Measurements from ENCODE around the gene ZMYM4. TPM values are rescaled to one million over a fixed set of nuclear protein-coding genes. Genes with fewer than 3 reads are reported as not detected.

ZMYM4 gene
- polyA plus RNA-seq, 1 donor (not counting 4 experiments of a cell fraction or from before 2014, with no cell fraction given): 24.8 TPM

- peaks cover 7 to 9% of the 10 kb centered on the region in 2 experiments for H3K36me3 ChIP-seq (ENCODE audit: control insufficient read depth in 2 of 2, extremely low read depth in 1 of 2, insufficient read depth in 2 of 2, low read length in 2 of 2)
- no peak overlapping the region for H3K4me2 ChIP-seq (ENCODE audit: control insufficient read depth, extremely low read depth, insufficient read depth, low read depth, low read length)
- no peaks in the 10 kb centered on the region for H3K9me3 ChIP-seq (ENCODE audit: control insufficient read depth, low read depth, low read length)
- DNase-seq (ENCODE audit: low read depth, low spot score) (no peak), FAIRE-seq (no peak)
- TF ChIP-seq CTCF (optimal IDR thresholded peaks at IDR 0.05 in 1 of 3, IDR thresholded peaks at IDR 0.05 in 1 of 3, conservative IDR thresholded peaks at IDR 0.05 in 1 of 3; ENCODE audit: extremely low read depth in 1 of 3, insufficient read depth in 2 of 3, low read length in 3 of 3): no peak
- H4K20me1 ChIP-seq (ENCODE audit: control insufficient read depth, extremely low read depth, insufficient read depth, low read length): no peaks in the 10 kb centered on the region
- no peak overlapping the region for H3K9ac ChIP-seq (ENCODE audit: control insufficient read depth, extremely low read depth, insufficient read depth, low read length)
- H3K9me1 ChIP-seq (ENCODE audit: control insufficient read depth, extremely low read depth, insufficient read depth, low read length): no peaks in the 10 kb centered on the region
- no peak overlapping the region for H3K27ac ChIP-seq (ENCODE audit: control insufficient read depth, insufficient read depth, low read length)
- dilution Hi-C loops (cut with MboI; ENCODE audit: extremely low pct_ligation_motif_present, low sequenced_read_pairs): no loop called here
- H2AFZ ChIP-seq (ENCODE audit: control insufficient read depth, low read length): no peak overlapping the region
- H3K79me2 ChIP-seq (ENCODE audit: control insufficient read depth, insufficient read depth, low read length): no peaks in the 10 kb centered on the region
- no peaks in the 10 kb centered on the region for H3K27me3 ChIP-seq (ENCODE audit: control insufficient read depth, extremely low read depth, insufficient read depth, low read length)
- H3K4me1 ChIP-seq (ENCODE audit: control insufficient read depth, extremely low read depth, insufficient read depth, low read length): no peaks in the 10 kb centered on the region
- no peak overlapping the region for H3K4me3 ChIP-seq (ENCODE audit: control insufficient read depth in 2 of 3, extremely low read depth in 1 of 3, insufficient read depth in 2 of 3, low read depth in 1 of 3, low read length in 3 of 3)
Measured at GRCh38 chr1:35433714-35434113, 165.2 kb downstream of the ZMYM4 start.

GRCh38 chr1:35434703-35435102 is 166.2 kb downstream of the ZMYM4 start:
- Histone ChIP-seq H3K9me3 (ENCODE audit: control insufficient read depth, low read depth, low read length) (no peaks in the 10 kb centered on the region), H2AFZ (ENCODE audit: control insufficient read depth, low read length) (no peak overlapping the region), H3K4me1 (ENCODE audit: control insufficient read depth, extremely low read depth, insufficient read depth, low read length) (peaks cover 2% of the 10 kb centered on the region), H3K9me1 (ENCODE audit: control insufficient read depth, extremely low read depth, insufficient read depth, low read length) (no peaks in the 10 kb centered on the region), H3K4me2 (ENCODE audit: control insufficient read depth, extremely low read depth, insufficient read depth, low read depth, low read length) (no peak overlapping the region), H3K36me3 (ENCODE audit: control insufficient read depth in 2 of 2, extremely low read depth in 1 of 2, insufficient read depth in 2 of 2, low read length in 2 of 2) (peaks cover 7 to 12% of the 10 kb centered on the region in 2 experiments), H3K9ac (ENCODE audit: control insufficient read depth, extremely low read depth, insufficient read depth, low read length) (no peak overlapping the region), H4K20me1 (ENCODE audit: control insufficient read depth, extremely low read depth, insufficient read depth, low read length) (no peaks in the 10 kb centered on the region), H3K4me3 (ENCODE audit: control insufficient read depth in 2 of 3, extremely low read depth in 1 of 3, insufficient read depth in 2 of 3, low read depth in 1 of 3, low read length in 3 of 3) (no peak overlapping the region), H3K27me3 (ENCODE audit: control insufficient read depth, extremely low read depth, insufficient read depth, low read length) (no peaks in the 10 kb centered on the region), H3K27ac (ENCODE audit: control insufficient read depth, insufficient read depth, low read length) (no peak overlapping the region), H3K79me2 (ENCODE audit: control insufficient read depth, insufficient read depth, low read length) (no peaks in the 10 kb centered on the region)
- TF ChIP-seq EZH2 (IDR thresholded peaks at IDR 0.05; ENCODE audit: low read length): no peak
- no peak for TF ChIP-seq CTCF (optimal IDR thresholded peaks at IDR 0.05 in 1 of 3, IDR thresholded peaks at IDR 0.05 in 1 of 3, conservative IDR thresholded peaks at IDR 0.05 in 1 of 3; ENCODE audit: extremely low read depth in 1 of 3, insufficient read depth in 2 of 3, low read length in 3 of 3)
- dilution Hi-C loops (cut with MboI; ENCODE audit: extremely low pct_ligation_motif_present, low sequenced_read_pairs): no loop called here
- no peak for FAIRE-seq
- DNase-seq (ENCODE audit: low read depth, low spot score): no peak
